Measurements from ENCODE around the gene CD3D.

DNA sequence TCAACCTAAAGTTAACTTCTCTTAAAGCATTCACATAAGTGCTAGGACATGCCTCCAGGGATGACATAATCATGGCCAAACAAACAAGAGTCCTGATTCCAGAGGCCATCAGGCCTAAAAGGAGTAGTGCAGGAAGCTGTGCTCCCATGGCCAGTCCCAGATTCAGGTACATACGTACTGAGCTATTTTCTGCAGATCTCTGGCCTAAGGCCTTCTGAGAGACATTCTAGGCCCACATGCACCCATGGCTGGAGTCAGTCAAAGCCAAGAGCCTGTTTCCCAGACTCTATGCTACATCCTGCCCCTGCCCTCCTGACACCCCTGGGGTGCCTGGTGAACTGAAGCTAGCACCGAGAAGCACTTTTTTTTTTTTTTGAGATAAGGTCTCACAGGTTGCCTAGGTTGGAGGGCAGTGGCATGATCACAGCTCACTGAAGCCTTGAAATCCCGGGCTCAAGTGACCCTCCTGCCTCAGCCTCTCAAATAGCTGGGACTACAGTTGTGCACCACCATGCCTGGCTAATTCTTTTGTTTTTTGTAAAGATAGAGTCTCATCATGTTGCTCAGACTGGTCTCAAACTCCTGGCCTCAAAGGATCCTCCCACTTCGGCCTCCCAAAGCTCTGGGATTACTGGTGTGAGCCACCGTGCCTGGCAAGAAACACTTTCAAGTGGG is 553 bp downstream of the CD3D start:
- TF ChIP-seq, protein P1, sequence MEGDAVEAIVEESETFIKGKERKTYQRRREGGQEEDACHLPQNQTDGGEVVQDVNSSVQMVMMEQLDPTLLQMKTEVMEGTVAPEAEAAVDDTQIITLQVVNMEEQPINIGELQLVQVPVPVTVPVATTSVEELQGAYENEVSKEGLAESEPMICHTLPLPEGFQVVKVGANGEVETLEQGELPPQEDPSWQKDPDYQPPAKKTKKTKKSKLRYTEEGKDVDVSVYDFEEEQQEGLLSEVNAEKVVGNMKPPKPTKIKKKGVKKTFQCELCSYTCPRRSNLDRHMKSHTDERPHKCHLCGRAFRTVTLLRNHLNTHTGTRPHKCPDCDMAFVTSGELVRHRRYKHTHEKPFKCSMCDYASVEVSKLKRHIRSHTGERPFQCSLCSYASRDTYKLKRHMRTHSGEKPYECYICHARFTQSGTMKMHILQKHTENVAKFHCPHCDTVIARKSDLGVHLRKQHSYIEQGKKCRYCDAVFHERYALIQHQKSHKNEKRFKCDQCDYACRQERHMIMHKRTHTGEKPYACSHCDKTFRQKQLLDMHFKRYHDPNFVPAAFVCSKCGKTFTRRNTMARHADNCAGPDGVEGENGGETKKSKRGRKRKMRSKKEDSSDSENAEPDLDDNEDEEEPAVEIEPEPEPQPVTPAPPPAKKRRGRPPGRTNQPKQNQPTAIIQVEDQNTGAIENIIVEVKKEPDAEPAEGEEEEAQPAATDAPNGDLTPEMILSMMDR (IDR thresholded peaks at IDR 0.05): no peak
- TF ChIP-seq POLR2A (IDR thresholded peaks at IDR 0.05): no peak

Data from uterus (tissue), 2 donors.